Tongue (tissue), 2 donors: Measurements from ENCODE around the gene SELENOF. TPM values are rescaled to one million over a fixed set of nuclear protein-coding genes. Genes with fewer than 3 reads are reported as not detected.

Experiments
- DNase-seq: peaks from one replicate; pipeline ENCODE4 v3.0.0-alpha.2; 2015
- total RNA-seq: library from RNA; depleted of rRNA; stranded (reverse); fragments of >200 nt; gene quantifications from one replicate; pipeline ENCODE4 v1.2.3, GENCODE V29; 2014

SELENOF gene
- total RNA-seq = 130 TPM

DNA sequence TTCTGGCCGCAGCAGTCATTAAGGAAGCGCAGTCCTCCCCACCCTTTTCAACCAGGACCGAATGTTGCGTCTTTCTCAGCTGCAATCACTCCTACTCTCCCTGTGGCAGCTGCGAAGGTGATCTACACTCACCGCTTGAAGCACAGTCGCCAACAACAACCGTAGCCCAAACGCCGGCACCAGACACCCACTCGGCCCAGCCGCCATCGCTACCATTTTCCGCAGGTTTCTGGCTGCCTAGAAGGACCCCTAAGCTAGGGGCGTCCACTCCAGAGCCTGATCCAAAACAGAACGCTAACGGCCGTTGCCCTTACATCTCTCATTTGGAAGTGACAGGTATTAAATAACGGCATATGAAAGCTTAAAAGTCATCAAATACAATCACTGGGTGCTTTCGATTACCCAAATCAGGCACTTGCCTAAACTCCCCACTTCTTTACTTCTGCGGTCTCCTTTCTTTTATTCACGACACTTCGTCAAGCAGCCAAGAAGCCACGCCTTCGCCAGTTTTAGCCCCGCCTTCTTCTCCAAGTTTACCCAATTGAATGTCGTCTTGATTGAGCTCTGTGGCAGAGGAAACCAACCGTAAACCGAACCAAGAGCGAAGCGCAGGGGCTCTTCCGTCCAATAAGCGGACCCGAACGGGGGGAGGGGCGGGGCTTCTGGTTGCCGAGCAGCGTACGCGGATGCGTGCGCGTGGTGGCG, at the start of gene SELENOF:
SELENOF (minus strand) TSS at position 231 of the 705 bp plus-strand sequence; CDS start at position 216, 15 bp downstream.
- peak; percentile 100 for DNase-seq

DNA sequence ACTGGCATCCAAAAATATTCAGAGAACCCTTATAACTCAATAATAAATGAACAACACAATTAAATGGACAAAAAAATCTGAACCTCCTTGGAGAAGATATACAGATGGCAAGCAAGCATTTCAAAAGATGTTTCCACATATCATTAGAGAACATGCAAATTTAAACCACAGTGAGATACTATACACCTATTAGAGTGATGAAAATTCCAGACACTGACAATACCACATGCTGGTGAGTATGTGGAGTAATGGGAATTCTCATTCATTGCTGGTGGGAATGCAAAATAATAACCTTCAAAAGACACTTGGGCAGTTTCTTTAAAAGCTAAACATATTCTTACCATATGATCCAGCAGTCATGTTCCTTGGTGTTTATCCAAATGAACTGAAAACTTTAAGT, 46.6 kb upstream of the SELENOF start:
- DNase-seq = no peak

DNA sequence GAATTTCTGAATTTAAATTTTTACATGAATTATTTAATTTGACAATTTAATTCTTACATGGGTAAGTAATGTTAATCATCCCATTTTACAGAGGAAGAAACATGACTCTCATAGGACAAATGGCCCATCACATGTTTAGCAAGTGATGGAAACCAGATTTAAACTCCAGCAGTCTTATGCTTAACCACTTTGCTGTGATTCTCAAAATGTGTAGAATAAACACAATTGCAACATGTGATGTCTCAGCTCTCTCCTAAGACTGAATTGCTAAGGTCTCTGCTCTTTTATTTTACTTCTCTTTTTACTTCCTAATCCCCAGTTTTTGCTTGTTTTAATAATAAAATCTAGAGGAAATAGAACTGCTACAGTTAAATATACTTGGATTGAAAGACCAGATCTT, 43.3 kb upstream of the SELENOF start:
- no peak for DNase-seq

DNA sequence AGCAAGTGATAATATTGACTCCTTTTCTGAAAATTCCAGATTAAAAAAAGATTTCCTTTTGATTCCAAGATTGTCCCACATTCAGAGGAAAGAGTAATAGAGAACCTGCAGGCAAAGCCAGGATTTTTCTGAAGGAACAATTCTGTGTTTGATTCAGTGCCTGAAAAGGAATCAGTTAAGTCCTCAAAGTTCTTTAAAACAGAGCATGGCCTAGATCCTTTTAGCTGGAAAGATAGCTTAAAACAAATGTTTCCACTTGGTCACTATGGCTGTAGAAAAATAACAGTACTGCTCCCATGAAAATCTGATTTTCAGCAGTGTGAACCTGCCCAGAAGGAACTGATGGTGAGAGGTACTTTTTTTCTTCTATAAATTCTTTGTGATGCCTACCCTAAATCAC, 42.3 kb upstream of the SELENOF start:
- peak; percentile 24 for DNase-seq

DNA sequence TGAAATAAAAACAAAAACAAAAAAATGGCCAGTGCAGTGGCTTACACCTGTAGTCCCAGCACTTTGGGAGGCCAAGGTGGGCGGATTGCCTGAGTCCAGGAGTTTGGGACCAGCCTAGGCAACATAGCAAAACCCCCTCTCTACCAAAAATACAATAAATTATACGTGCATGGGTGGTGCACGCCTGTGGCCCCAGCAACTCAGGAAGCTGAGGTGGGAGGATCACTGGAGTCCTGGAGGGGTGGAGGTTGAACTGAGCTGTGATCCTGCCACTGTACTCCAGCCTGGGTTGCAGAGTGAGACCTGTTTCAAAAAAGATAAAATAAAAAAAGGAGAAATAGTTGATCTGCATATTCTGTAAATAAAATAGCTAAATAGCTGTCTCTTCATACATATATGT, 41.8 kb upstream of the SELENOF start:
- DNase-seq = no peak

DNA sequence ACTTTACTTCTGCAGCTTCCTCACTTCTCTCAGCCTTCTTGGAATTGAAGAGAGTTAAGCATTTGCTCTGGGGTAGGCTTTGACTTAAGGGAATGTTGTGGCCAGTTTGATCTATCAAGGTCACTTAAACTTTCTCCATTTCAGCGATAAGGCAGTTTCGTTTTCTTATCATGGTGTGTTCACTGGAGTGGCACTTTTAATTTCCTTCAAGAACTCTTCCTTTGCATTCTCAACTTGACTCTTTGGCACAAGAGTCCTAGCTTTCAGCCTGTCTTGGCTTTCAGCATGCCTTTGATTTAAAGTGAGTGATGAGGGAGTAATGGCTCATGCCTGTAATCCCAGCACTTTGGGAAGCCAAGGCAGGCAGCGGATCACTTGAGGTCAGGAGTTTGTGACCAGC, 39.2 kb upstream of the SELENOF start:
- DNase-seq = no peak

DNA sequence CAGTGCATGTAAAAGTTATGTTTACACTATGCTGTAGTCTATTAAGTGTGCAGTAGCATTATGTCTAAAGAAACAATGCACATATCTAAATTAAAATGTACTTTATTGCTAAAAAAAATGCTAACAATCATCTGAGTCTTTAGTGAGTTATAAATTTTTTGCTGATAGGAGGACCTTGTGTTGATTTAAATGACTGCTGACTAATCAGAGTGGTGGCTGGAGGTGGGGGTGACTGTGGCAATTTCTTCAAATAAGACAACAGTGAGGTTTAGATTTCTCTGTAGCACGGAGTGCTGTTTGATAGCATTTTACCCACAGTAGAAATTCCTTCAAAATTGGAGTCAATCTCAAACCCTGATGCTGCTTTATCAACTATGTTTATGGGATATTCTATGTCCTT, 37.5 kb upstream of the SELENOF start:
- no peak for DNase-seq

DNA sequence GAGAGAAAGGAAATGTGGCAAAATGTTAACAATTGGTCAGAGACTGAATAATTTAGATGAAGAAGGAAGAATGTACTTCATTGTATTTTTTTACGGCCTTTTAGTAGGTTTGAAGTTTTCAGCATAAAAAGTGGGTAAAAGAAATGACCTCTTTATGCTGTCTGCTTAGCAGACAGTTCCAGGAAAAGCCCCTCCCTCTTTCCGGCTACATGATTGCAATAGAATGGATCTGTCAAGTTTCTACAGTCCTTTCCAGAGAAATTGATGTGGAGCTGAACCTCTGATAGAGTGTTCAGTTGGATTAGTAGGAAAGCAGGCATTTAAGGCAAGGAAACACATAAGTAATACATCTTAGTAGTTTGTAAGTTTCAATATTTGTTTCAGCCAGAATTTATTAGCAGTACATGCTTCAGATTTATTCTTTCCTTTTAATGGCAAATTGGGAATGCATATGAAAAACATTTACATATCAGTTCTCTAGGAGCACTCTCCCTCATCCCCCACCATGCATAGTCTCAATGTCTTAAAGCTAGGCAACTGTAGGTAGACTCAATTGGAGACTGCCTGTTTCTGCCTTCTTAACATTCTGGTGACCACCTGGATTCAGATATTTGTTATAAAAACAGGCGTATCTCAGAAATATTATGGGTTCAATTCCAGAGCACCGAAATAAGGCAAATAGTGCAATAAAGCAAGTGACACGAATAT, 36.9 kb upstream of the SELENOF start:
- DNase-seq = no peak

DNA sequence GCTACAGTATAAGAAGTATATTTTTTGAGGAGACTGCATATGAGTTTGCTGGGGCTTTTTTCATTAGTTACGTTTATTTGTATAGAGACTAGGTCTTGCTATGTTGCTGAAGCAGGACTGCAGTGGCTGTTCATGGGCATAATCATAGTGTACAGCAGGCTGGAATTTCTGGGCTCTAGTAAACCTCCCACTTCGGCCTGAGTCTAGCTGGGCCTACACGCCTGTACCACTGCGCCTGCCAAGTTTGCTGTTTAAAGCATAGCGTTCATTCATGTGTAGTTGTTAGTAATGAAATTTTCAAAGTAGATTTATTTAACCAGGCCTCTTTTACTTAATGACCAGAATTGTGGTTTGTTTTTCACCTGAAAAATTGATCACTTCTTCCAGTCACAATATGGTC, 34.3 kb upstream of the SELENOF start:
- no peak for DNase-seq

DNA sequence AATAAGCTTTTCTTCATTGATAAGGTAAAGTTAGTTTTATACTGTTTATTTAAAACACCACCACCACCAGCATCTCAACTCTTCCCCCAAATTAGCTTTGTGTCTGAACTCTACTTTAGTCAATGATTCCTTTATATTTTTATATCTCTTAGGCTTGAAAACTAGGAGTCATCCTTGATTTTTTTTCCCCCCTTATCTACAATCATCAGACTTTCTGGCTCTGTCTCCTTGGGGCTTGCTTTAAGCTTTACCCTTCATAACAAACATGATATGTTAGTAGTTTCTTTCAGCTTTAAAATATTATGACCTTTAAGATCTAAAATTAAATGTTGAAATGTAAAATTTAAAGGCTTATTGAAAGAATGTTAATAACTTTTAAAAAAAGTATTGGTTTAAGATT, 28.8 kb upstream of the SELENOF start:
- DNase-seq = no peak

DNA sequence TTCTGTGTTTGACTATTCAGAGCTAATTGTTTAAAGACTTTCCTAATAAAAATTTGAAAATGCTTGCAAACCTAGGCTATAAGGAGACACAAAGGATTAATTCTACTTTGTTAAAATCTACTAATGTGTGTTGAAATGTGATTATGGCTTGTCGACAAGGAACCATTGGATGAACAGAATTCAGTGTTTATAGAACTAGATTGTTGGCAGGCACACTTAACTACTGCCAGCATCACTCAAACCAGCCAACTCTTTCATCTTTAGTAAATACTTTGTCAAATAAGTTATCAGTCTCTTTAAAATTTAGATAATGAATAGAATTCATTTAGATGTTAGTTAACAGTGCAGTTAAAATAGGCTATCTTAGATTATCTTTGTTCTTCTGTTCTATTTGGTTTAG, 28.1 kb upstream of the SELENOF start:
- DNase-seq = no peak

DNA sequence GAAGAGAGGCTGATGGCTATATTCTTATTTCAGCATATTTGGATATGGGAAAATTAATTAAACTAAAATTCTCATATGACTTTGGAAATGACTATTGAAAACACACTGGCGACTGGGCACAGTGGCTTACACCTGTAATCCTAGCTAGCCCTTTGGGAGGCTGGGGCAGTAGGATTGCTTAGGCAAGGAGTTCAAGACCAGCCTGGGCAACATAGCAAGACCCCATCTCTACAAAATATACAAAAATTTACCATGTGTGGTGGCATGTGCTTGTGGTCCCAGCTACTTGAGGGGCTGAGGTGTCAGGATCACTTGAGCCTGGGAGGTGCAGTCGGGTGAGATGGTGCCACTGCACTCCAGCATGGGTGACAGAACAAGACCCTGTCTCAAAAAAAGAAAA, 26.7 kb upstream of the SELENOF start:
- no peak for DNase-seq

DNA sequence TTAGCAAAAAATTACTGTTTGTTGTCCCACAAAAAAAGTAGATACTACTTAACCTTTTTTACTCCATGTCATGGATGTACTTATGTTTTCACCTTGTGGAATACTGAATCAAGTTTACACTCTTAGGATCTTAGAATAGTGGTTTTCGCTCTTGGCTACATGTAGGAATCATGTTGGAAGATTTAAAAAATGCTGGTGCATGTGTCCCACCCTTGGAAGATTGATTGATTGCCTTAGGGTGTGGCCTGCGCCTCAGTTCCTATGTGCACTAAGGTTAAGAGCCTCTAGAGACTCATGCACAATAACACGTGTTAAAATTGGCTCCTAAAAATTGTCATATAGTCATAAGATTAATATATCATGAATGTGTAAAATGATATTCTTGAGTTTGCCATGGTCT, 25.5 kb upstream of the SELENOF start:
- DNase-seq = no peak

DNA sequence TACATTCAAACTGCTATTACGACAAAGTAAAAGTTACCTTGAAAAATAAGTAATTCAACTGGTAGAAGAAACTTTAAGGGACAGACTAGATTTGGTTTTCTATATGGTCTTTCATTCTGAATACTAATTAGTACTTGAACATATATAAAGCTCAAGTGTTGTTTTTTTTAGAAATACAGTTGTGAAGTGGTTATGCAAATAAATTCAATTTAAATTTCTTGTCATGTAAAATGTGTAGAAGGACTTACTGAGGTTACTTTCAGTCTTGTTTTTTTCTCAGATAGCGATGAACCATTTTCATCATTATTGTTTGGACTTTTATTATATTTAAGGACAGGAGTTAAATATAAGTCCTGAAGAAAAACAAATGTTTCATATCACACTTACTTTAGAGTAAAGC, 24.9 kb upstream of the SELENOF start:
- DNase-seq = no peak

DNA sequence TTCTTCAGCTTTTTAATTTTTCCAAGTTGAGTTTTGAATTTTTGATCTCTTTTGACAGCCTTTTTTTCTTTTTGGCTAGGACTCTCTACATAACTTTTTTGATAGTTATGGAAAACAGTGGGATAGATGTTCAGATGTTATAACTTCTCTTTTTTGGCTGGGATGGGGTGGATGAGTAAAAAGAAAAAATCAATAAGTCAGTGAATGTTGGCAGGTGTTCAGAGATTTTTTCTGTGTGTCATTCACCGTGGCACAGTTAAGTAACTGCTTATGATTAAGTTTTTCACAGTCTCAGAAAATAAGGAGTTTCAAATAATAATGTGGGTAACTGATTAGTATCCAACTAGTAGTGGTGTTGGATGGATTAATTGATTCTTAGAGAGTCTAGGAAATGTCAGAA, 24.5 kb upstream of the SELENOF start:
- no peak for DNase-seq

DNA sequence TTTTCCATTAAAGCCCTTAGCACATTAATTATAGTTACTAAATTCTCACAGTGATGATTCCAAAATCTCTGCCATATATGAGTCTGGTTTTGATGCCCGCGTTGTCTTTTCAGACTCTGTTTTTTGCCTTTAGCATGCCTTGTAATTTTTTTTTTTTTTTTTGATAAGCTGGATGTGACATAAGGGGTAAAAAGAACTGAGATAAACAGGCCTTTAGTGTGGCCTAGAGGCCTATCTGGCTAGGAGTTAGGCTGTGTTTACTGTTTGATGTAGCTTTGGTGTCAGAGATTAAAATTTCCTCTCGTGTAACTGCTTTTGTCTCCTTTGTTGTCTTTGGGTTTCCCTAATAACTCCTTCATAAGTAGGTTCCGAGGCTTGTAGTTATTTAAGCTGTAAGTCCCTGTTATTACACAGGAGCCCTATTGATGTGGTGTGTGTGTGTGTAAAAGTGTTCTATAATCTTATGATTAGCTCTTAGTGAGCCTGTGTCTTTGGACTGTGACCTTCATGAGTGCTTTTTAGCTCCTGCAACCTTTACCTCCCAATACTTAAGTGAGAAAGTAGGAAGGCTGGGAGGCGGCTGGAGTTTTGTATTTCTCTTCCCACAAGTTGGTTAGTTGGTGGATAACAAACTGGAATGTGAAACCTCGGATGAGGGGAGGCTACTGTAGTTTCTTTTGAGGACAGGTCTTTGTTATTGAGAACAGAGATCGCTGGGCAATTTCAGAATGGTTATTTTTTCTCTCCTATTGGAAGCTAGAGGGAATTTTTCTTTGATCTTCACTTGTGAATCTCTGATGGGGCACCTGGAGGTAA, 19.8 kb upstream of the SELENOF start:
- no peak for DNase-seq

DNA sequence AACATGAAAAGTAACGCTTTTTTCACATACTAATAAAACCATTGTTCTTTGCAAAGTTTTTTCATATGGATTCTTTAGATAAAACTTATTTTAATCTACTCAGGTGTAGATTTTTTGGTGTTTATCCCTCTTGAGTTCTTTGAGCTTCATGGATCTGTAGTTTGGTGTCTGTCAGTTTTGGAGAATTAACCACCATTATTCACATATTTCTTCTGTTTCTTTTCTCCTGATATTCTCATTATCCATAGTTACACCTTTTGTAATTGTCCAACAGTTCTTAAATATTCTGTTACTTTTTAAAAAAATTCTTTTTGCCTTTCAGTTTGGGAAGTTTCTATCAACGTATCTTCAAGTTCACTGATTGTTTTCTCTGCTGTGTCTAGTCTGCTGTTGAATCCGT, 19.1 kb upstream of the SELENOF start:
- DNase-seq = no peak

DNA sequence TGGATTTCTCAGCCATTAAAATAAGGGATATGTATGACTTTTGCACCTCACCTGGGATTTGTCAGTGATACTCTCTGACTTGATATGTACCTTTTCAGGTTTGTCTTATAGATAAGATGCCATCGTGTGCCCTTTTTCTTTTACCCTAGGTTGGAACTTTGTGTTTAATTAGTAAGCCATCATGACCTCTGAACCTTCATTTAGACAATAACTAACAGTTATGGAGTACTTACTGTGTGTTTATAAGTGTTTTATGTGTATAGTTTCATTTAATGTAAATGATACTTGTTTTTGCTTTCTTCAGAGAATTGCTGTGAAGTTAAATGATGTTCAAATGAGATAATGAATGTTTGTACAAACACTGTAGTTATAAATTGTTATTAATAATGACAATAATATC, 14.9 kb upstream of the SELENOF start:
- no peak for DNase-seq

DNA sequence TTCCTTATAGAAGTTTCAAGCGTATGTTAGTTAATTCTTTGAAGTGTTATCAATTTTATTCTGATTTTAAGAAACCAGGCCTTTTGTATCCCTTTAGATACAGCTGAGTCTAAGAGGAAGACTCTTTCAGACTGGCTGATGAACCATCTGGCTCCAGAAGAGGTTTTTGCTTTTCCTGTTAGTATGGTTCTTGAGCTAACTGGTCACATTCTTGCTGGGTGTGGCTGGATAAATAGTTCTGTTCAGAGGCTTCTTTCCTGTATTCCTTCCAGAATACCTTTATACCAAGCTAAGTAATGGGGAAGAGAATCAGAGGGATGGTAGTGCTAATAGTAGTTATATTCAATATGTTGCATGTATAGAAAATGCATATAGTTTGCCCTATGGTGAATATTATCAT, 13.0 kb upstream of the SELENOF start:
- DNase-seq = no peak

DNA sequence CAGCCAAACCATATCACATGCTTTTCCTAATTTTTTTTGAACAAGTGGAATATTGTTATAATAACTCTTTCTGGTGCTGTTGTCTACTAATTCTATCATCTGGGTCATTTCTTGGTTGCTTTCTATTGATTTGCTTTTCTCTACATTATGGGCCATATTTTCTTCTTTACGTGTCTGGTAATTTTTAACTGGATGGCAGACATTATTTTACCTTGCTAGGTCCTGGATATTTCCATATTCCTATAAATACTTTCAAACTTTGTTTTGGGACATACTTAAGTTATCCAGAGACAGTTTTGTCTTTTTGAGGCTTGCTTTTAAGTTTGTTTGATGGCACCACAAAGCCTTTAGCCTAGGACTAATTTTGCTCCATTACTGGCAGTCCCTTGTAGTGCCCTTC, 11.8 kb upstream of the SELENOF start:
- no peak for DNase-seq

DNA sequence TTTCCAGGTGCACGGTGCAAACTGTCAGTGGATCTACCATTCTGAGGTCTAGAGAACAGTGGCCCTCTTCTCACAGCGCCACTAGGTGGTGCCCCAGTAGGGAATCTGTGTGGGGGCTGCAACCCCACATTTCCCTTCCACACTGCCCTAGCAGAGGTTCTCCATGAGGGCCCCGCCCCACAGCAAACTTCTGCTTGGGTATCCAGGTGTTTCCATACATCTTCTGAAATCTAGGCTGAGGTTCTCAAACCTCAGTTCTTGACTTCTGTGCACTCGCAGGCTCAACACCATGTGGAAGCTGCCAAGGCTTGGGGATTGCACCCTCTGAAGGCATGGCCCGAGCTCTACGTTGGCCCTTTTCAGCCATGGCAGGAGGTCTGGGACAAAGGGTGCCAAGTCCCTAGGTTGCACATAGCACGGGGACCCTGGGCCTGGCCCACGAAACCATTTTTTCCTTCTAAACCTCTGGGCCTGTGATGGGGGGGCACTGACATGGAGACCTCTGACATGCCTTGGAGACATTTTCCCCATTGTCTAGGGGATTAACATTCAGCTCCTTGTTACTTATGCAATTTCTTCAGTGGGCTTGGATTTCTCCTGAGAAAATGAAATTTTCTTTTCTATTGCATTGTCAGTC, 10.5 kb upstream of the SELENOF start:
- no peak for DNase-seq

DNA sequence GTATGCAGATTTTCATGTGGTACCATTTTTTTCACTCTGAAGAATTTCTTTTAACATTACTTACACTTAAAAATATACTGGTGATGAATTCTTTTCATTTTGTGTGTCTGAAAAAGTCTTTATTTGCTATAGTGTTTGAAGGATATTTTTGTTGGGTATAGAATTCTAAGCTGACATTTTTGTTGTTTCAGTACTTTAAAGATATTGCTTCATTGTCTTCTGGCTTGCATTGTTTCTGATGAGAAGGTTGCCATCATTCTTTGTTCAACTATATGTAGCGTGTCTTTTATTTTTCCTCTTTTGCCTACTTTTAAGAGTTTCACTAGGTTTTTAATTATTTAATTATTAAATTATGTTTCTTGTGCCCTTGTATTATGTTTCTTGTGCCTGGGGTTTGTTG, 8.5 kb upstream of the SELENOF start:
- no peak for DNase-seq

DNA sequence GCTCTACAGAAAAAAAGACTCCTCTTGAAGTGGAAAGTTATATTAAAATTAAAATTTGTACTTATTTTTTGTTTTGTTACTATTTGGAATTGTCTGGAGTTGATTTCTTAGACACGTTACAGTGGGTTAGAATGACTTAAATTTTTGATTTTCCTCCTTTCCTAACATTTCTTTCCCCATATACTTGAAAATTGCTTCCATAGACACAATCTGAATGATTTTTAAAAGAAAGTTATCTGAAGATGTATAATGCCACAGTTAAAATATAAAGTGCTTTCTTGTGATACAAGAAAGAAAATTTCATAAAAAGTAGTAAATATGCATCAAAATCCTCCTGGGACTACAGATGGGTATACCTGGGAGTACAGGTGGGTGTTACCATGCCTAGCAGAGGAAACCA, 2.8 kb upstream of the SELENOF start:
- DNase-seq = no peak
